BJ (cell line): ENCODE data around the gene CACNA1C. TPM values are rescaled to one million over a fixed set of nuclear protein-coding genes. Genes with fewer than 3 reads are reported as not detected.

Experiments used
- CTCF ChIA-PET: fragments of 350-600 bp; formaldehyde crosslinking; extraction: SDS; loops from one replicate; lab custom pipeline; 2021; ENCODE audit warnings: antibody characterized with exemption, inconsistent platforms; lab: Yijun Ruan, JAX
- POLR2A ChIA-PET: fragments of 300-600 bp; sonication (Branson Sonifier 250); formaldehyde crosslinking; extraction: SDS; loops from one replicate; lab custom pipeline; 2021; ENCODE audit warnings: antibody characterized with exemption; lab: Charles Lee
- DNase-seq: peaks from one replicate; pipeline ENCODE4 v3.0.0-alpha.2; 2011; ENCODE audit warnings: low read depth
- H3K27me3 ChIP-seq: 2 replicates; pipeline ENCODE4 v1.6.0; 2011; ENCODE audit warnings: low read length; ENCODE audit not compliant: control insufficient read depth, insufficient read depth
- H3K36me3 ChIP-seq: 2 replicates; pipeline ENCODE4 v1.5.1; 2011; ENCODE audit warnings: low read length; ENCODE audit not compliant: control insufficient read depth, insufficient read depth
- H3K4me3 ChIP-seq: 2 replicates; pipeline ENCODE4 v1.5.1; 2011; ENCODE audit warnings: low read depth, mild to moderate bottlenecking, control low read depth, low read length
- polyA plus RNA-seq: library from polyadenylated mRNA; depleted of rRNA; stranded (reverse); fragments of >200 nt; gene quantifications from 2 replicates; pipeline ENCODE4 v1.2.3, GENCODE V29; 2011
- TF ChIP-seq, protein P1 (sequence below): IDR thresholded peaks from 2 replicates; pipeline ENCODE4 v1.5.1; 2011; ENCODE audit warnings: low read depth, mild to moderate bottlenecking, control low read depth, inconsistent platforms, low read length, moderate library complexity; ENCODE audit not compliant: insufficient read depth

CACNA1C gene
- polyA plus RNA-seq, 1 experiment: 14.7 TPM

DNA sequence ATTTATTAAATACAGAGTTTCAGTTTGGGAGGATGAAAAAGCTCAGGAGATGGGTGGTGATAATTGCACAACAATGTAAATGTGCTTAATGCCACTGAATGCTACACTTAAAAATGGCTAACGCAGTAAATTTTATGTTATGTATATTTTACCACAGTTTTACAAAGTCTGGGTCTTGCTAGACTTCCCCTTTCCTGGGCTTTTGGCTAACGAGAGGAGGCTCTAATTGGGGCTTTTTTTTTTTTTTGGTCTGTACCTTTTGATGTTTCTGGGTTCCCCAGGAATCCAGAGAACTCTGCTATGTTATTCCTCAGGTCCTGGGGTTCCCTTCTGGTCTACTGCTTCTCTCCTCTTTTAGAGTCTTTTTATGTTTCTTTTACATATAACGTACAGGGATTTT is 355.5 kb downstream of the CACNA1C start:
- ChIA-PET CTCF (no interaction called here), POLR2A (no interaction called here)
- Histone ChIP-seq H3K27me3 (no peaks in the 10 kb centered on the region), H3K36me3 (peaks cover 2% of the 10 kb centered on the region), H3K4me3 (no peak overlapping the region)
- TF ChIP-seq, protein P1, sequence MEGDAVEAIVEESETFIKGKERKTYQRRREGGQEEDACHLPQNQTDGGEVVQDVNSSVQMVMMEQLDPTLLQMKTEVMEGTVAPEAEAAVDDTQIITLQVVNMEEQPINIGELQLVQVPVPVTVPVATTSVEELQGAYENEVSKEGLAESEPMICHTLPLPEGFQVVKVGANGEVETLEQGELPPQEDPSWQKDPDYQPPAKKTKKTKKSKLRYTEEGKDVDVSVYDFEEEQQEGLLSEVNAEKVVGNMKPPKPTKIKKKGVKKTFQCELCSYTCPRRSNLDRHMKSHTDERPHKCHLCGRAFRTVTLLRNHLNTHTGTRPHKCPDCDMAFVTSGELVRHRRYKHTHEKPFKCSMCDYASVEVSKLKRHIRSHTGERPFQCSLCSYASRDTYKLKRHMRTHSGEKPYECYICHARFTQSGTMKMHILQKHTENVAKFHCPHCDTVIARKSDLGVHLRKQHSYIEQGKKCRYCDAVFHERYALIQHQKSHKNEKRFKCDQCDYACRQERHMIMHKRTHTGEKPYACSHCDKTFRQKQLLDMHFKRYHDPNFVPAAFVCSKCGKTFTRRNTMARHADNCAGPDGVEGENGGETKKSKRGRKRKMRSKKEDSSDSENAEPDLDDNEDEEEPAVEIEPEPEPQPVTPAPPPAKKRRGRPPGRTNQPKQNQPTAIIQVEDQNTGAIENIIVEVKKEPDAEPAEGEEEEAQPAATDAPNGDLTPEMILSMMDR: no peak
- no peak for DNase-seq

DNA sequence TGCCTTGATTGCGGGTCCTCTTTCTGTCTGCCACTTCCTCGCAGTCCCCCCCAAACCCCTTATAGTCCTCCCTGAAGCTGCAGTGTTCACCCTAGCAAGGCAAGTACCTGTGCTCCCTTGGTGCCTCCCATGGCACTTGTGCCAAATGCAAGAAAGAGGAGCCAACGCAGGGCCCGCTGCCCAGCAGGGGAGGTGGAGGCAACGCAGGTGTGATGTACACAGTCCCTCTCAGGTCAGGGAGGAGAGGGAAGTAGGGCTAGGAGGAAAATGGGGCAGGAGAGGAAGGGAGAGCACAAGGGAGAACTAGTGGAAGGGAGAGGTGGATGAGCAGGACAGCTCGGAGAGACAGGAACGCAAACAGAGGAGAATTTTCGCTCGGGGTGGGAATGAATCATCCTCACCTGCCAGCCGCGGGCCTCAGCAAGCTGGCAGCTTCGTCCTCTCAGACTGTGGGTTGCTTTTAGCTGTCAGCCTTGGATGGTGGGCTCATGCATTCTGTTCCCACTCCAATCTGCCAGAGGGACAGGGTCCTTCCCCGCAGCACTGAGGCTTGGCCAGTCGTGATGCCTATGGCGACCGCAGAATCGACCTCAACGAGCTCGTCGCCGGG is 357.0 kb downstream of the CACNA1C start:
- Histone ChIP-seq H3K27me3 (no peaks in the 10 kb centered on the region), H3K4me3 (no peak overlapping the region), H3K36me3 (no peaks in the 10 kb centered on the region; the same call in 1 of the 2 replicates)
- POLR2A ChIA-PET: no interaction called here
- TF ChIP-seq, protein P1: no peak
- no peak for DNase-seq
- CTCF ChIA-PET: interaction anchor here (0.6 to 1.4 kb wide), 2 partner anchors 26 to 231 kb away, joined by 3 read pairs; no protein-coding TSS in a partner anchor

DNA sequence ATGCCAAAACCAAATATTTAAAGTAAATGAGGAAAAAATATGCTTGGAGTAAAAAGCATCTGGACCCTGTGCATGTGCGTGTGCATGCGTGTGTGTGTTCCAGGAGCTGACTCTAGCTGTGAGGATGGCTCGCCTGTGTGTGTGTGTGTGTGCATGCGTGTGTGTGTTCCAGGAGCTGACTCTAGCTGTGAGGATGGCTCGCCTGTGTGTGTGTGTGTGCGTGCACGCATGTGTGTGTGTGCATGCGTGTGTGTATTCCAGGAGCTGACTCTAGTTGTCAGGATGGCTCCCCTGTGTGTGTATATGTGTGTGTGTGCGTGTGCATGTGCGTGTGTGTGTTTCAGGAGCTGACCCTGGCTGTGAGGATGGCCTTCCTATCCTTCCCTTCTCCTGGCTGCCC is 357.7 kb downstream of the CACNA1C start:
- no peak for DNase-seq
- no peaks in the 10 kb centered on the region for H3K27me3 ChIP-seq
- TF ChIP-seq, protein P1: no peak
- no peak overlapping the region for H3K4me3 ChIP-seq
- no peaks in the 10 kb centered on the region; the same call in 1 of the 2 replicates for H3K36me3 ChIP-seq
- ChIA-PET CTCF (interaction anchor here (1.4 kb wide), 1 partner anchor 27 kb away, joined by 3 read pairs; no protein-coding TSS in a partner anchor), POLR2A (no interaction called here)

DNA sequence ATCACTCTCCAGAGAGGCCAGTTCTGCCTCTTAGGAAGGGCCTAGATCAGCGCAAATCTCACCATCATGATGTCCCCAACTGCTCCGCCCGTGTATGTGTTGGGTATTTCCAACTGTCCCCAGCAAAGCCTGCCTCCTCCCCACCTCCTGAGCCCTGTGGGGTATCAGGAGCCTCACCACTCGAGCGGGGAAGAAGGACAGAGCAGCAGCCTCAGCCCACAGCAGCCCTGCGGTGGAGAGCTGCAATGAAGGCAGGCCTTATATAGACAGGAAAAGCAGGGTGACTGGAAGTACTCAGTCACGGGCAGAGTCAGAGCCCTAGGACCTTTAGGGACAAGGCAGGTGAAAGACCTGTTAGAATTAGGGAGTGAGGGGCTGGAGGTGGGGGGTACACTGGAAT is 358.2 kb downstream of the CACNA1C start:
- DNase-seq: no peak
- Histone ChIP-seq H3K27me3 (no peaks in the 10 kb centered on the region), H3K36me3 (no peaks in the 10 kb centered on the region; the same call in 1 of the 2 replicates), H3K4me3 (no peak overlapping the region)
- POLR2A ChIA-PET: no interaction called here
- TF ChIP-seq, protein P1: no peak
- CTCF ChIA-PET: interaction anchor here (1.4 kb wide), 1 partner anchor 27 kb away, joined by 3 read pairs; no protein-coding TSS in a partner anchor

DNA sequence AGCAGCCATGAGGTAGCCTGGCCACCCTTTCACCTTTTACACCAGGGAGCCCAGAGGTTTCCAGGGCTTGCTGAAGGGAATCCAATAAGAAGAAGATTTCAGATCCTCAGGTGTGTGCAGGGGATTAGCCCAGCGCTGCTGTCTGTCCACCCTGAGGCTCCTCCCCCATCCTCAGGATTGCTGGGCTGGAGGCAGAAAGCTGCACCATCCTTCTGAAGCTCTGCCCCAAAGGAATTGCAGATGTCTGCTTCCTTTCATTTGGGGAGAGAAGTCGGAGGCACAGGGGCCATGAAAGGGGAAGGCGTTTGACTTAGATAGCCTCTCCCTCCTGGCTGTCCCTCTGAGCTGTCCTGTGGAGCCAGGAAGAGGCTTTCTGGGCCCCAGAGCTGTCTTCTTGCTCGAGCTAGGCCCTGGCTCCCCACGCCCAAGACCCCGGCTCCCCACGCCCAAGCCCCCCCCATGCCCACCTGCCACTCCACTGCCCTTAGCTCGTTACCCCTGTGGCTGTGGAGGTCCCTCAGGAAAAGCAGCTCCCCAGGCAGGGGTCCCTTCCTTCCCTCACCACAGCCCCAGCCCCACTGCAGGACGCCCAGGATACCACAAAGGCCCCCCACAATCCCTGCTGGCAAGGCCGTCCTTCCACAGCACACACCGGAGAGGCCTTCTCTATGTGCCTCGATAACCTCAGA is 359.0 kb downstream of the CACNA1C start:
- no peak for DNase-seq
- Histone ChIP-seq H3K27me3 (no peaks in the 10 kb centered on the region), H3K4me3 (no peak overlapping the region), H3K36me3 (no peaks in the 10 kb centered on the region; the same call in 1 of the 2 replicates)
- POLR2A ChIA-PET: interaction anchor here (0.6 kb wide), 1 partner anchor 129 kb away, joined by 3 read pairs; no protein-coding TSS in a partner anchor
- TF ChIP-seq, protein P1: no peak
- CTCF ChIA-PET: no interaction called here
